Urothelium cell line (cell line): ENCODE data around the gene CYP2R1.
A peak's percentile ranks its signal among the peaks of the same experiment; 100 is the strongest.
"Not testable (repeated sequence)": the region's sequence is repeated elsewhere in the genome, so short reads cannot be mapped to it uniquely, and the experiment has no call there.

ENCODE experiments used
- DNase-seq: peaks from one replicate; pipeline ENCODE4 v3.0.0; 2011; ENCODE audit warnings: low spot score, mixed read lengths
- FAIRE-seq: peaks from 2 replicates; lab custom pipeline; 2011; peaks lifted over from hg19 to GRCh38; lab: Jason Lieb, UNC

CYP2R1 gene

GRCh38 chr11:14892577-14892976 is 546 bp upstream of the CYP2R1 start:
- no peak for DNase-seq
- no peak for FAIRE-seq

- FAIRE-seq (peak; percentile 59), DNase-seq (peak; percentile 89)
Observed at GRCh38 chr11:14891143-14892035, 642 bp downstream of the CYP2R1 start.

- DNase-seq (no peak), FAIRE-seq (no peak)
Observed at GRCh38 chr11:14886513-14886912, 5.5 kb downstream of the CYP2R1 start.

GRCh38 chr11:14884667-14885273 is 7.3 kb downstream of the CYP2R1 start:
- FAIRE-seq (no peak), DNase-seq (no peak)

GRCh38 chr11:14883683-14884082 is 8.3 kb downstream of the CYP2R1 start:
- not testable (repeated sequence) for DNase-seq, FAIRE-seq

GRCh38 chr11:14882196-14882595 is 9.8 kb downstream of the CYP2R1 start:
- FAIRE-seq, result no peak
- DNase-seq, result no peak

- DNase-seq (no peak), FAIRE-seq (peak; percentile 56)
Observed at GRCh38 chr11:14881576-14882193, 10.3 kb downstream of the CYP2R1 start.

- FAIRE-seq (no peak), DNase-seq (no peak)
Observed at GRCh38 chr11:14875163-14875562, 16.9 kb downstream of the CYP2R1 start.

GRCh38 chr11:14873632-14874031 is 18.4 kb downstream of the CYP2R1 start:
- no peak for DNase-seq
- no peak for FAIRE-seq

- DNase-seq, result no peak
- no peak for FAIRE-seq
Observed at GRCh38 chr11:14872032-14872431, 20.0 kb downstream of the CYP2R1 start.

- DNase-seq, FAIRE-seq: not testable (repeated sequence)
Observed at GRCh38 chr11:14863775-14864174, 28.3 kb downstream of the CYP2R1 start.

GRCh38 chr11:14861680-14862079 is 30.4 kb downstream of the CYP2R1 start:
- no peak for DNase-seq

GRCh38 chr11:14860511-14860910 is 31.5 kb downstream of the CYP2R1 start:
- FAIRE-seq (no peak), DNase-seq (no peak)

More at GRCh38 chr11:14861680-14862079, 30.4 kb downstream of the CYP2R1 start:
- no peak for FAIRE-seq

GRCh38 chr11:14858404-14858803 is 33.6 kb downstream of the CYP2R1 start:
- FAIRE-seq, result no peak
- DNase-seq, result no peak

GRCh38 chr11:14857621-14858020 is 34.4 kb downstream of the CYP2R1 start:
- DNase-seq, result no peak
- FAIRE-seq, result no peak

- no peak for DNase-seq
- no peak for FAIRE-seq
Observed at GRCh38 chr11:14855890-14856289, 36.1 kb downstream of the CYP2R1 start.

GRCh38 chr11:14854057-14854456 is 38.0 kb downstream of the CYP2R1 start:
- FAIRE-seq, result no peak
- DNase-seq, result no peak

GRCh38 chr11:14852571-14853177 is 39.4 kb downstream of the CYP2R1 start:
- no peak for FAIRE-seq
- DNase-seq, result no peak

- FAIRE-seq (no peak), DNase-seq (no peak)
Observed at GRCh38 chr11:14842002-14842401, 50.0 kb downstream of the CYP2R1 start.

- no peak for FAIRE-seq
- DNase-seq, result no peak
Observed at GRCh38 chr11:14835496-14836492, 56.2 kb downstream of the CYP2R1 start.
